Panc1 (cell line): ENCODE measurements around the gene ZNF784.

Experiments used
- CTCF ChIP-seq: fragments of 450-650 bp; IDR thresholded peaks from 2 replicates; pipeline ENCODE4 v1.5.1; 2017; ENCODE audit warnings: mild to moderate bottlenecking
- POLR2AphosphoS5 ChIP-seq: IDR thresholded peaks from 2 replicates; pipeline ENCODE4 v1.6.1; 2012; ENCODE audit warnings: mild to moderate bottlenecking, low read depth, low read length, moderate library complexity

GRCh38 chr19:55600662-55601028, 23.7 kb downstream of the ZNF784 start:
- no peak for TF ChIP-seq POLR2AphosphoS5
- no peak for TF ChIP-seq CTCF
